D721Med (cell line): ENCODE measurements around the gene RUNX2.
A peak's percentile ranks its signal among the peaks of the same experiment; 100 is the strongest.

Experiments used
- DNase-seq: peaks from one replicate; pipeline ENCODE4 v3.0.0; 2011; ENCODE audit warnings: low spot score; ENCODE audit not compliant: insufficient read length
- FAIRE-seq: peaks from 2 replicates; lab custom pipeline; 2011; peaks lifted over from hg19 to GRCh38; lab: Jason Lieb, UNC
- TF ChIP-seq, protein P1 (sequence below): IDR thresholded peaks from 2 replicates; pipeline ENCODE4 v1.5.1; 2012; ENCODE audit warnings: mild to moderate bottlenecking, control low read depth; ENCODE audit not compliant: insufficient read depth; ENCODE audit errors: missing control alignments

Gene RUNX2

DNA sequence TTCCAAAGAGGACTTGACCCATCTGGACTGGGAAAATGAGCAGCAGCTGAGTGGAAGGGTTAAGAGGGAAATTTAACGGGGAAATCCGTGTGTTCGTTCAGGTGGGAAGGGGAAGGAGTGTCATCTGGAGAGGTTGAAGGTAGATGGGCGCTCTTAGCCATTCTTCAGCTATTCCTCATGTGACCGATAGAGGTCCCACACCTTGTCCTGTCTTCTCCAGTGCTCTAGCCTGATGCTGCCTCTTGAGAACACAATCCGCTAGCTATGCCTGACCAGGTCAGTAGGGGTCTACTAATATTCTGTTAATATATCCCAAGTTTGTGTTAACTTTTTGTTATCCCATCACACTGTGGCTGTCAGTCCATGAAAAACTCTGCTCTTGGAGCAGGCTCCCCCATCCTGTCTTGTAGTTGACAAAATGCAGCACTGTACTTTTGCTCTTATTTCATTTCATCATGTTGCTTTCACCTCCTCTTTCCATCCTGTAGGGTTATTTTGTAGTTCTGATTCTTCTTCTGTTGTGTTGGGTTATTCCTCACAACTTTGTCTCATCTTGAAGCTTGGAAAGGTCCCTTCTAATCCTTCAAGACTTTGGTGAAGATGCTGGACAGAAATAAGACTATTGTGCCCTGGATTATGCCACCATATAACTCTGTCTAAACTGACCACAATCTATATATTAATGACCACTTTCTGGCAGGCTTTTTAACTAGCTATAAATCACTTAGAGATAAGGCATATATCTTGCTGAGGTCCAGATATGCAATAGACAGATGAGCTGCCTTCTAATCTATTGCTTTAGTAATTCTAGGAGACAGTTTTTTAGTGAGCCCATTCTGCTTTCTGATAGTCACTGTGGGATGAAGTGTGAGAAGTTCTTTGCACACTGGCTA is 173.0 kb downstream of the RUNX2 start:
- DNase-seq = no peak
- TF ChIP-seq, protein P1, sequence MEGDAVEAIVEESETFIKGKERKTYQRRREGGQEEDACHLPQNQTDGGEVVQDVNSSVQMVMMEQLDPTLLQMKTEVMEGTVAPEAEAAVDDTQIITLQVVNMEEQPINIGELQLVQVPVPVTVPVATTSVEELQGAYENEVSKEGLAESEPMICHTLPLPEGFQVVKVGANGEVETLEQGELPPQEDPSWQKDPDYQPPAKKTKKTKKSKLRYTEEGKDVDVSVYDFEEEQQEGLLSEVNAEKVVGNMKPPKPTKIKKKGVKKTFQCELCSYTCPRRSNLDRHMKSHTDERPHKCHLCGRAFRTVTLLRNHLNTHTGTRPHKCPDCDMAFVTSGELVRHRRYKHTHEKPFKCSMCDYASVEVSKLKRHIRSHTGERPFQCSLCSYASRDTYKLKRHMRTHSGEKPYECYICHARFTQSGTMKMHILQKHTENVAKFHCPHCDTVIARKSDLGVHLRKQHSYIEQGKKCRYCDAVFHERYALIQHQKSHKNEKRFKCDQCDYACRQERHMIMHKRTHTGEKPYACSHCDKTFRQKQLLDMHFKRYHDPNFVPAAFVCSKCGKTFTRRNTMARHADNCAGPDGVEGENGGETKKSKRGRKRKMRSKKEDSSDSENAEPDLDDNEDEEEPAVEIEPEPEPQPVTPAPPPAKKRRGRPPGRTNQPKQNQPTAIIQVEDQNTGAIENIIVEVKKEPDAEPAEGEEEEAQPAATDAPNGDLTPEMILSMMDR = peak; percentile 12
- no peak for FAIRE-seq

- FAIRE-seq (no peak), DNase-seq (no peak)
- TF ChIP-seq, protein P1 = no peak
Measured at GRCh38 chr6:45502456-45502855, 174.3 kb downstream of the RUNX2 start.

DNA sequence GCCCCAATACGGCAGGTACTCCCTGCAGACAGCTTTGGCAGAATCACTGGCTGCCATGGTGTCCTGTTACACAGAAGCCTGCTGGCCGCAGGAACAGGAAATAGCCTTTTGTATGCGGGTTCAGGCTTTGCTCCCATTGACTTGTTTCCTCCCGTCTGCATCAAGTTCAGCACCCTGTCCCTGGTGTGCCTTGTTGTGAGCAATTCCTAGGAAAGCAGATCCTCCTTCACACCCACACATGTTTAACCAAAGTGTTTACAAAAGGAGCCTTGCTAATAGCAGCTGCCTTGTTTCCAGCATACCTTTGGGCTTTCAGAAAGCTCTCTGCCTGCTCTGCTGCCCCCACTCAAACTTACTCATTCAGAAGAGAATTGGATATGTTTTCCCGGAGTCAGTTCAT is 176.8 kb downstream of the RUNX2 start:
- TF ChIP-seq, protein P1 = no peak
- FAIRE-seq (no peak), DNase-seq (no peak)

GRCh38 chr6:45505470-45505869 is 177.3 kb downstream of the RUNX2 start:
- FAIRE-seq = no peak
- TF ChIP-seq, protein P1 = no peak
- DNase-seq = no peak

GRCh38 chr6:45507186-45507585 is 179.1 kb downstream of the RUNX2 start:
- FAIRE-seq (no peak), DNase-seq (no peak)
- TF ChIP-seq, protein P1 = no peak

- FAIRE-seq (no peak), DNase-seq (no peak)
- TF ChIP-seq, protein P1 = no peak
Measured at GRCh38 chr6:45509426-45509825, 181.3 kb downstream of the RUNX2 start.

DNA sequence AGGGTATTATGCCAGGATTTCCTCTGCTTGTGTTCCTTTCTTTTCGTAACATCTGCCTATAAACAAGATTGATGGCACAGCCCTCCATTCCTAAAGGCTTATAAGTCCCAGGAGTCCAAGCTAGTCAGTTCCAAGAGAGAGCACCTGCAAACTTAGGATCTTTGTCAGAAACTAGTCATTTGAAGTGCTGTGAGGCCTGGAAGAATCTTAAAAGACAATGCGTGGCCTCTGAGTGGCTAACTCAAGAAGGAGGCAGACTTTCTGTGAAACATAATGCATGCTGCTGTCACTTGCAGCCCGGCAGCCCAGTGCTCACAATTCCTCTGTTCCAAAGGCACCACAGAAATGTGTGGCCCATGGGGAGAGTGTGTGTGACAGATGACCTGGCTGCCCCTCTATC is 184.6 kb downstream of the RUNX2 start:
- TF ChIP-seq, protein P1 = no peak
- FAIRE-seq (no peak), DNase-seq (no peak)
